Right lobe of liver (tissue), 4 donors: Measurements from ENCODE around the gene RSAD1.

Experiments
- CTCF ChIP-seq, 4 donors: fragments of 200-600 bp in 3 of 4; fragments of 450-650 bp in 1 of 4; IDR thresholded peaks; one replicate each; pipeline versions ENCODE4 v1.5.1 to v1.8.0; 2016 to 2022; ENCODE audit warnings: antibody characterized with exemption in 4 of 4, mild to moderate bottlenecking in 2 of 4
- POLR2A ChIP-seq: fragments of 450-650 bp; IDR thresholded peaks from one replicate; pipeline ENCODE4 v1.6.1; 2017; ENCODE audit warnings: antibody characterized with exemption, mild to moderate bottlenecking
- donor health status: DM: no; HTN: no; CAD: no.
- donor health status: DM: no; HTN: no; CAD: no.
- donor health status: DM: no; HTN: yes; CAD: no.

DNA sequence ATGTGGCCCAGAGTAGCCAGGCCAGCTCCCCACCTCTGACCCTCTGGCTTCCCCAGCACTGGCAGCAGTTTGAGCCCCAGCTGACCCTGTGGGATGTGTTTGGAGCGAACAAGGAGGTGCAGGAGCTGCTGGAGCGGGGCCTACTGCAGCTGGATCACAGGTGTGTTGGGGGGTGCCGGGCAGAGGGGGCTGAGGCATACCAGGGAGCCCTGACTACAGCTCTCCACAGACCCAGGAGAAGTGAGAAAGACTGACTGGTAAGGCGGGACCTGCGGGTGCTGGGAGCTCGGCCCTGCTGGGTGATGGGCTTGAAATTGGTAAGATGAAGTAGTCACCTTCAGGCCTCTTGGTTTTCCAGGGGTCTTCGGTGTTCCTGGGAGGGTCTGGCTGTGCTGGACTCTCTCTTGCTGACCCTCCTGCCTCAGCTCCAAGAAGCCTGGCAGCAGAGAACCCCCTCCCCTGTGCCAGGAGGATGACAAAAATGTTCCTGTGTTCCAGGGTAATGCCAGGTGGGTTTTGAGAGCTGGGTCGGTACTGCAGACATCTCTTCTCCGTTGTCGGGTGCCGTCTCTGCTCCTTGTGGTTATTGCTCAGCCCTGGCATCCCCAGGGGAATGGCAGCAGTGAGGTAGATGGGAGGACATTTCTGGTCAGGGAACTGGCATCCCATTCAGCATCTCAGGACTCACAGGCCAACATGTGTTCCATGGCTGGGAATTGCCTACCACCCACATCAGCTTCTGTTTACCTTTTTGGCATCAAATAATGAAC is 5.9 kb downstream of the RSAD1 start:
- TF ChIP-seq CTCF (IDR thresholded peaks at IDR 0.05), result no peak
- no peak for TF ChIP-seq POLR2A
